ENCODE measurements around the gene FOXP4.
A peak's percentile ranks its signal among the peaks of the same experiment; 100 is the strongest.

FOXP4 gene

DNA sequence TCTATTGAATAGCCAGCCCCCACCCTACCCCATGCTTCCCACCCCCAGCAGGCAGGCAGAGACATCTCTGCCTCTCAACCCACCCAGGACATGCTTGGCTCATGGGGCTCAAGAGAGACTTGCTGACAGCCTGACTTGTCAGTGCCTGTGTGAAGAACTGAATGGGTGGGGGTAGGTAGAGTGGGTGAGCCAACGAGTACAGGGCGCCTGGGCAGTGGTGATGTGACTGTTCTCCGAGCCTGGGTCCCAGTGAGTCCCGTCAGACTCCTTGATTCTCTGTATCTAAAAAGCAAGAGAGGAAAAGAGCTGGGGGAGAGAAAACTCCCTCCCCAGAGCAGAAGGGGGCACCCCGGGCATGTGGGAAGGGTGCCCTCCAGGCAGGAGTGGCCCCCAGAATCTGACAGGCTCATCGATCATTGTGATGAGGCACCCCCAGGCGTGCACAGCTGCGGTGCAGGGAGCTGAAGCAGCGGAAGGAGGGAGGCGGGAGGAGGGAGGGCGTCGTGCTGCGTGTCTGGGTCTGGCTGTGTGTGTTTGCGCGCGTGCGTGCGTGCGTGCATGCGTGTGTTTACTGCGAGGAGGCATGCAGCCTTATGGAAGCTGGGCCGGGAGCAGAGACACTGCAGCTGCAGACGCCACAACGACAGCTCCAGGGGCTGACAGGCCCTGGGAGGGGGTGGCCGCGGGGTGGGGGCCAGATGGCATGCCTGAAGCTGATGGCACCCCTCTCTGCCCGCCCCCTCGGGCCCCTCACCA is 40.2 kb downstream of the FOXP4 start:
- DNase-seq: no peak

GRCh38 chr6:41587131-41587879 is 41.1 kb downstream of the FOXP4 start:
- DNase-seq: no peak

DNA sequence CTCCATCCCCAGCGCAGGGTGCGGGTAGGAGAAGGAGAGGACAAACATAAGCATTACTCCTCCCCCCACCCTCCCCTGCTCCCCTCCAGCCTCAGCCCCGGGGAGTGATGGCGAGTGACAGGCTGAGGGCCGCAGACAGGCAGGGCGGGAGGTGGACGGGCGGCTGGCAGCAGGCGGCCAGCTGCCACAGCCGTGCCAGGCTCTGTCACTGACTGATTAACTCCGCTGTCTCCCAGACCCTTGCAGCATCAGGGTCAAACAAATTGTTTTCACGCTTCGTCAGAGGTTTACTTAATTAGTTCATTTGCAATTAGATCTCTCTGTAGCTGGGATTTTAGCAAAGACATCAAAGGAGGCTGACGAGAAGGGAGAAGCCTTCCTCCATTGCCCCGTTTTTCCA is 41.9 kb downstream of the FOXP4 start:
- no peak for DNase-seq

DNA sequence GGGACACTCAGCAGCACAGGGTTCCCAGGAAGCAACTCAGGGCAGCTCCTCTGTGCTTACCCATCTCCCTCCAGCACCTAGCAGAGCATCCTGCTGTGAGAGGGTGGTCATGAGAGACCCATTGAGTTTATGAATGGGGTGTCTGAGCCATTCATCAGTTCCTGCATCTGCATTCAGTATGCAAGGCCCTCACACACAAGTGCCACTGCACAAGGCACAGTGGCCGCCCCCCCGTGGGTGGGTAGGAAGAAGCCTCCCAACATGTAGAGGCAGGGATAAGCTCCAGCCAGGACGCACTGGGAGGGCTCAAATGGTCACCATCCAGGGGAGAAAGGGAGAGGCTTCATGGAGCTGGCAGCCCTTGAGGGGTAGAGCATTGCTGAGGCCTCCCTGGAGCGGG is 43.0 kb downstream of the FOXP4 start:
- no peak for DNase-seq

GRCh38 chr6:41589636-41590622 is 43.7 kb downstream of the FOXP4 start:
- DNase-seq: no peak

GRCh38 chr6:41591122-41591521 is 44.9 kb downstream of the FOXP4 start:
- no peak for DNase-seq

GRCh38 chr6:41591859-41592502 is 45.8 kb downstream of the FOXP4 start:
- peak; percentile 78 for DNase-seq

DNA sequence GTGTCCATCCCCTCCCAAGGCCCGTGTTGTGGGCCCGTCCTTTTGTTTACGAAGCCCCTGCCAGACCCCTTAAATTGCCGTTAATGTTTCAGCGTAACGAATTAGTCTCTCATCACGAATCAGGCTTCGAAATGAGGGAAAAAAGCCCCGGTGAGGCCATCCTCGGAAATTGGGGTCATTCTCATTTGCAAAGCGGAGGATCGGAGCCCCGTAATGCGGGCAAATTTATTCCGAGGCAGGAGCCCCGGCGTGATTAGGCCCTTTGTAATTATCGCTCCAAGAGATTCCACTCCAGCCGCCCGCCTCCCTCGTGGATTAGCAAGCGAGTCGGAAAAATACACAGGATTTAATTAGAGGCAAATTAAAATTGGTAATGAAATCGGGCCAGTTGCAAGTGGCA is 47.2 kb downstream of the FOXP4 start:
- DNase-seq: no peak

DNA sequence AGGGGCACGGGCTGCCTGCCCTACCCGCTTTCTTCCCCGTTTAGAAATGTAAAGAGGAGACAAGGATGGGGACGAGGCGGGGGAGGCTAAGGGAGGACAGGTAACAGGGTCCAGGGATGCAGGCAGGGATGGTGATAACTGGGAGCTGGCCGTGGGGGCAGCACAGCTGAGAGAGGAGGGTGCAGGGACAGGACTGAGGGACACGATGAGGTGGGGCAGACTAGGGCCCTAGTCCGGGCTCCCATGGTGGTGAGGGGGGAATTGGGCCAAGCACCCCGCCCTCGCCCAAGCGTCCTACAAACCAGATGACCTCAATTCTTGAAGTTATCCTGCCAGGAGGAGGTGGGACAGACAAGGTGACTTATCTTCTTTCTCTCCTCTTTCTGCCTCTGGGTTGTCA is 47.7 kb downstream of the FOXP4 start:
- DNase-seq: no peak

DNA sequence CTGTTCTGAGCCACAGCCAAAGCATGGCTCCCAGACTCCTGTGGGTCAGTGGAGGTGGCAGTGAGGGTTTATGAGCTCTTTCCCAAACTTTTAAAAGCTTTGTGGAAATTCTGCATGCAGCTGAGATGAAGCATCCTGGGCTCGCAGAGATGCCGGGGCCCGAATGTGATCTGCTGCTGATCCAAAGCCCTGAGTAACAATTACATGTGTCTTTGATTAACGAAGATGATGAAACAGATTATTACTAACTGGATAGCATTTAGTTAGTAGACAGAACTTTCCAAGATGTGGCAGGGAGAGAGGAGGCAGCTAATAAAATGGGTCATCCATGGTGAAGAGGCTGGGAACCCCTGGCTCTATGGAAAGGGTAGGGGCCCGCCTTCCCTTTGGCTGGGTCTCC is 48.1 kb downstream of the FOXP4 start:
- no peak for DNase-seq

DNA sequence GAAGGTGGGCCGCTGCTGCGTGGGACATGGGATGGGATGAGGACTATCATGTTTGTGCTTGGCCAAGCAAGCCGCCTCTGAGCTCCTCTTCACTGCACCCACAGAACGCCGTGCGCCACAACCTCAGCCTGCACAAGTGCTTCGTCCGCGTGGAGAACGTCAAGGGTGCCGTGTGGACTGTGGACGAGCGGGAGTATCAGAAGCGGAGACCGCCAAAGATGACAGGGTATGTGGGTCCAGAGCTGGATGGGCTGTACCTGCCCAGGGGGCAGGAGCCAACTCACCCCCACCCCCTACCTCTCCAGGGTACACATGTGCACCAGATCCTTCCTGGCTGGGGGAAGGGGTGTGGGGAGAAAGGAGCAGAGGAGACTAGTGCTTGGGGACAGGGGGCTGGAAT is 48.6 kb downstream of the FOXP4 start:
- no peak for DNase-seq

DNA sequence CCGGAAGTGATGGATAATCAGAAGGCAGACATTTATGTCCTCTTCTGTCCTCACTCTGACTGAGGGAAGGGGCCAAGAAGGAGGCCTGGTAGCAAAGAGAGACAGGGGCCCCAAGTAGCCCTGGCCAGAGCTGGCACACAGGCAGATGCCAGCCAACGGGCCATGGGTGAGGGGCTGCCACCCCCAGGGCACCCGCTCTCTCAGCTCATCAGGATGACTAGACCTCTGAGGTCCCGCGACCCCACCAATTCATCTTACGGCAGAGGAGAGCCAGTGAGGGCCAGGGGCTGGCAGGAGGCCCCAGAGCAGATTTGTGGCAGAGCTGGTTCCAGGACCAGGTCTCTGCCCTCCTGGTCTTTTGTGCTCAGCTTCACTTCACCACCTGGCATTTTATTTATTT is 49.0 kb downstream of the FOXP4 start:
- no peak for DNase-seq

- DNase-seq: no peak
Measured at GRCh38 chr6:41596096-41596685, 50.0 kb downstream of the FOXP4 start.

GRCh38 chr6:41596807-41597206 is 50.6 kb downstream of the FOXP4 start:
- no peak for DNase-seq

- DNase-seq: no peak
Measured at GRCh38 chr6:41597246-41598000, 51.2 kb downstream of the FOXP4 start.

DNA sequence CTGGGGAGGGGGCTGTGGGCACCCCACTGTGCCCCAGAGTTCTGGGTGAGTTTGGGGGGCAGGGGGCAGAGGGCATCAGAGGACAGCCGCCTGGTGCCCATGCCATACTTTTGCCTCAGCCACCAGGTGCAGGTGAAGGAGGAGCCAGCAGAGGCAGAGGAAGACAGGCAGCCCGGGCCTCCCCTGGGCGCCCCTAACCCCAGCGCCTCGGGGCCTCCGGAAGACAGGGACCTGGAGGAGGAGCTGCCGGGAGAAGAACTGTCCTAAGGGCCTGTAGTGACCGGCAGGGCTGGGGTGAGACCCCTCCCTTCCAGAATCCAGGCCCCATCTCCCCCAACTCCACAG is 52.5 kb downstream of the FOXP4 start:
- no peak for DNase-seq

DNA sequence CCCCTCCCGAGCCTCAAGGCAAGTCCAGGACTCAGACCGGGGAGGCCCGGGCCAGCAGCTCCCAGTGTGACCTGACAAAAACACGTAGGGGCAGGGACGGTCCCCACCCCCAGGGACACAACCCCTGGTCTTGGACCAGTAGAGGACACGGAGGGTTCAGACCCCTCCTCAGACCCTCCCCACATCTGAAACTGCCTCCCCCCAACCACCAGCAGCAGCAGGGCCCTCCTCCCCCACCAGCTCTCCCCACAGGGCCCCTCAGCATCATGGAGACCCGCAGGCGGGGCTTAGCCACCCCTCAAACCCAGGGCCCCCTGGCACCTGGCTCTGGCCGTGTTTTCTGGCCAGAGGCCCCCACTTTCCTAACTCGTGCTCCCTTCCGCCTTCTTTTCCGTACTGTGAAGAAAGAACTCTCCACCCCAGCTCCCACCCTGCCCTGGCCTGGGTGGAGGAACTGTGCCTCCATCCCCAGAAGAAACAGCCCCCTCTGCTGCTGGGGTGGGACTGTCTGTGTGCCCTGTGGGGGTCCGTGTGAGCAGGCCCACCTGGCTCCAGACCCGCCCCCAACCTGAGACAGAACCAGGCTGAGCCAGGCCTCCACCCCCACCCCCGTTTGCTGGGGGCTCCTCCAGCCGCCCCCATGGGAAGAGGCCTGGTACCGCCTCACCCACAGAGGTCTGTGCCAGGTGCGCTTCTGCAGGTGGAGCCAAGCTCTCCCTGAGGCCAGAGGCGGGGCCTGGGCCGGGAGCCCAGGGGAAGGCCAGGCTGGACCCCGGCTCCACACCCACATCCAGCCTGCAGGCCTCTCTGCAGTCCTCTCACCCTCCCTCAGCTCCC is 53.1 kb downstream of the FOXP4 start:
- DNase-seq: no peak

DNA sequence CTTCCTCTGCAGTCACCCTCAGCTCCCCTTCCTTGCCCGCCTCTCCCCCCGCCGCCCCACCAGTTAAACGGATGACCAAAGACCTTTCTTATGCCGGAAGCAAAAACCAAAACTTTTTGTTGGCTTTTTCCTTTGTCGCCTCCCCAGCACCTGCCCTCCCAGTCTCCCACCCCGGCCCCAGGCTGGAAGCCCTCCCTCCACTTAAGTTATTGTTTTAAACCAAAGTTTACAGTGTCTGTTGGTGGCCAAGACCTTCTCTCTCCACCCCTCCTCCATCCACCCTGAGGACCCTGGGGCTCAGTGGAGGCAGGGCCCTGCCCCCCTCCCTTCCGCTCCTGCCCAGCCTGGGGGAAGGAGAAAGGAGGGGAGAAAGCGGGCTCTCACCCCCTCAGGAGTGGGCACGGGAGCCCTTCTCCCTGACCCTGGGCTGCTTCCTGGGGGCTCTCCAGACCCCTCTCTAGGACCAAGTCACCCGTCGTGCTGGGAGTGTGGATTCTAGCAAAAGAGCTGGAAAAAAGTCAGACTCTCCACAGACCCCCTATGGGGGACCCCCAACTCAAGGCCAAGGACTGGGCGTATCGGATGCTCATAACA is 53.8 kb downstream of the FOXP4 start:
- no peak for DNase-seq

GRCh38 chr6:41600499-41601247 is 54.5 kb downstream of the FOXP4 start:
- no peak for DNase-seq

GRCh38 chr6:41601248-41601549 is 55.0 kb downstream of the FOXP4 start:
- DNase-seq: no peak

All from CD4-positive, alpha-beta T cell treated with Interleukin-4 for 4 hours (primary cell).